HG02798 (cell line): Measurements from ENCODE around the gene SLC7A10.
A peak's percentile ranks its signal among the peaks of the same experiment; 100 is the strongest.
"Not testable (repeated sequence)": the region's sequence is repeated elsewhere in the genome, so short reads cannot be mapped to it uniquely, and the experiment has no call there.

Source experiments
- ATAC-seq: cut with Tn5 transposase; IDR thresholded peaks from one replicate; pipeline ENCODE4 v1.9.1; 2021; ENCODE audit warnings: mild to moderate bottlenecking; ENCODE audit not compliant: unreplicated experiment, poor library complexity

The SLC7A10 gene

DNA sequence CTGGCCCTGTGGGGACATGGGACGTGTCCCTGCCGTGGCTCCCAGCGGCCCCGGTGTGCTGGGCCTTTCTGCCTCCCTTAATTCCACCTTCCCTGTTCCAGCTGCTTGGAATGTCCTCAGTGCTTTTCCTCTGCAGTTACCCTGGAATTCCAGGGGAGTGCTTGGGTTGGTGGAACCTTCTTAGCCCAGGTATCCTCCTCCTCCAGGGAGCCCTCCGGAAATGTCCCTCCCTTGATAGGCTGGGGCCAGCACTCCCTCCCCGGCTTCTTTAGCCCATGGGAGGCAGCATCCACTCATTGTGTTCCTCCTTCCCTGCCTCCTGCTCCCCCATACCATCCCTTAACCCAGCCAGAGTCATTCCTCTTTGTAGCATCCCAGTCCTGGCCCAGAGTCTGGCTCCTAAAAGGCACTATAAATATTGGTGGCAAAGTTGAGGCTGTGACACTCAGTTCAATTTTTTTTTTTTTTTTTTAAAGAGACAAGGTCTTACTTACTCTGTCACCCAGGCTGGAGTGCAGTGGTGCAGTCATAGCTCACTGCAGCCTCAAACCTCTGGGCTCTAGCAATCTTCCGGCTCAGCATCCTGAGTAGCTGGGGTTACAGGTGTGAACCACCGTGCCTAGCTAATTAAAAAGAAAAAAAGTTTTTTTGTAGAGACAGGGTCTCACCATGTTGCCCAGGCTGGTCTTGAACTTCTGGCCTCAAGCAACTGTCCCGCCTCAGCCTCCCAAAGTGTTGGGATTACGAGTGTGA lies 13.7 kb upstream of the SLC7A10 start:
- ATAC-seq = no peak

DNA sequence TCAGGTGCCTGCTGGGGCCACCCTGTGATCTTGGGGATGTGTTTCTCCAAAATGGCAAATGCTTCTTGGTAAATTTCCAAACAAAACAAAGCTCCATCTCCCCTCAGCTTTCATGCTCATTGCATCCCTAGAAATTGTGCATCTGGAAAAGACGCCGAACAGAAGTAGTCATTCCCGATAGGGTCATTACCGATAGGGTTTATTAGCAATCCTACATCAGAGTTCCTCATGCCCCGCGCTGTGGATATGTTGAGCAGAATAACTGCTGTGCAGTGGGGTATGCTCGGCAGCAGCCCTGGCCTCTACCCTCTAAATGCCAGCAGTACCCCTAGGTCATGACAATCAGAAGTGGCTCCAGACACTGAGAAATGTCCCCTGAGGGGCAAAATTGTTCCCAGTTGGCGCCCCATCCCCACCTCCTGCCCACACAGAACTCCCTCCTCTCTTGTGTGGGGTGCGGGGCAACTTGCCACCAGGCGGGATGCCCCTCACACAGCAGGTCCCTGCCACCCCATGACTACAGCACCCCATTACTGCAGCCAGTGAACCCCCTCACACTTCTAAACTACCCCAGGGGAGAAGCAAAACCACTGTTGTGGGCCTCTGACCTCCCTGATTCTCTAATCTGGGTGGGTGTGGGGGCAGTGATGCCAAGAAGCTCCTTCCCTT lies 13.0 kb upstream of the SLC7A10 start:
- no peak for ATAC-seq

DNA sequence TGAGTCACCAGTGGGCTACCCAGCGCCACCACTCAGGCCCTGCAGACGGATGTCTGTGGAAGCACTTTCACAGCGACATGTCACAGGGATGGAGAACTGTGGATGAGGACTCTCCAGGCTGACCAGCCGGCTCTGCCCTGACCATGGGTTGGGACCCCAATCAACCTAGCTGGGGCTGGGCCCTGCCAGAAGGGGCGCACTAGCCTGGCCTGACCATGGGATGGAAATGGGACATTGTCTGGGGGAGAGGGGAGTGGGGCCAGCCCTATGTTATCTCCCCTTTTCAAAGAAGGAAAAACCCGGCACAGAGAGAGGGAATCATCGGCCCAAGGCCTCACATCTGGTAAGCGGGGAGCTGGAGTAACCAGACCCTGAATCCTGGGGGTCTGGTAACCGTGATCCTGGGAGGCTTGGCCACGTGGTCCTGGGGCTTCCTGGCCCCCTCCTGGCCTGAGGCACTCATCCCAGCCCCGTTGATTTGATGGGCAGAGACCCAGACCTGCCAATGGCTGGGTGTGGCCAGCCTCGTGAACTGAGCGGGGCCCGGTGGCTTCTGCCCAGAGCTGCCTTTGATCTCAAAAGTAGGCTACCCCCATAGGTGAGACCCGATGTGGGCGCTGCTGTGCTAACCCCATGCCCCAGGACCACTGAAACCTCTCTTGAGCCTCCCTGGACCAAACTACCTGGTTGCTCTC lies 11.2 kb upstream of the SLC7A10 start:
- ATAC-seq = no peak

DNA sequence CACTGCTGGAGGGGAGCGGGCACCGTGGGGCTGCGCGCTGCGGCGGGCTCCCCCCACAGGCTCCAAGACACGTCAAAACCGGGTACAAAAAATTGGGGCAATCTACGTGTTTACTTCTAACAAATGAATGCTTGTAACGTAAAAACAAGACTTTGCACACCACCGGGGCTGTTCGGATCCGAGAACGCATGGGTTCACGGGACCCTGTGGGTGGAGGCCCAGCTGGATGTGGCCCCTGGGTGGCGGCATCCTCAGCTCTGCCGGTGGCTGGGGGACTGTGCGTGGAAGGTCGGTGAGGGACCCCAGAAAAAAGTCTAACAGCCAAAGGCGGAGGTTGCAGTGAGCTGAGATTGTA lies 10.3 kb upstream of the SLC7A10 start:
- ATAC-seq = no peak

DNA sequence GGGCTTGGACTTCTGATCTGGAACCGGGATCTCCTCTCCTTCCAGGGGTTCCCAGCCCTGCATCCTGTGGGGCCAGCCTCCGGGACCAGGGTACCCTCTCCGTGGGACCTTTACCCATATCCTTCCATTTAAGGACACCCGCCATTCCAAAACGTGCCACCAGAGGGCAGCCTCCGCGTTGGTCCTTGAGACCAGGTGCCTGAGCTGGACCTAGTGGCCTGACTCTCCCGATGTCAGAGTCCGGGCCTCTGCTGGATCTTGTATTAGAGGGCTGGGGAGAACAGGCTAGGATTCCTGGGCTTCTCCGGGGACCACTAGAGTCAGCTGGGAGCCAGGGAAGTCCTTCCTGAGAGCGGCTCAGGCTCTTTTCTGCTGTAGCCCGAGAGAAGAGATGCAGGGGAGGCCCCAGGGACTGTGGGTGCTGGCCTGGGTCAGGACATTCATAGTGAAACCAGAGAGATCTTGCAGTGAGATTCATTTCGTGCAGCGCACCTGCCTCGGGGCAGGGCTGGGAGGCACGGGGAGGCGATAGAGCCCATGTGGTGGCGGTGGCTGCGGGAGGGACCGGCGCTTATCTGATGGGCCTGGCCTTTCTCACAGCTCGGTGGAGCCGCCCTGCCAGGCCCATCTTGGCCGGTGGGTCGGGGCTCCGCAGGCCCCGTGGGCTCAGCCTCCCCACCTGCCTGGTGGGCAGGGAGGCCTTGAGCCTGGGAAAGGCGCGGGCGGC lies 9.8 kb upstream of the SLC7A10 start:
- peak; percentile 91 for ATAC-seq

DNA sequence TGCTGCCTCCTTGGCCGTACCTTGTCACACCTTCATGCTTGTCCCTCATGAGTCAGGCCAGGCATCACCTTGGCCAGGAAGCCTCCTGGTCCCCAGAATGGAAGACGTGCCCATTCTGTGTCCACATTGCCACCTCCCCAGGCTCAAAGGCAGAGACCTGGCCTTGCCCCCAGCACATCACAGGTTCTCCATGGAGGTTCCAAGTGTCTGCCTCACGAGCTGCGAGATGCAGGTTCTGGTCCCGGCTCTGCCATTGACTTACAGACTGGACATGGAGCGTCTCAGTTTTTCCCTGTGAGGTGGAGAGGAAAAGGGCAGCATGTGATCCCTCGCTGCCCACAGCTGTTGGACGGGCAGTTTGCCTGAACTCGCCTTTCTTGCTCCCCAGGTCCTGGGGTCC lies 9.1 kb upstream of the SLC7A10 start:
- ATAC-seq = no peak

DNA sequence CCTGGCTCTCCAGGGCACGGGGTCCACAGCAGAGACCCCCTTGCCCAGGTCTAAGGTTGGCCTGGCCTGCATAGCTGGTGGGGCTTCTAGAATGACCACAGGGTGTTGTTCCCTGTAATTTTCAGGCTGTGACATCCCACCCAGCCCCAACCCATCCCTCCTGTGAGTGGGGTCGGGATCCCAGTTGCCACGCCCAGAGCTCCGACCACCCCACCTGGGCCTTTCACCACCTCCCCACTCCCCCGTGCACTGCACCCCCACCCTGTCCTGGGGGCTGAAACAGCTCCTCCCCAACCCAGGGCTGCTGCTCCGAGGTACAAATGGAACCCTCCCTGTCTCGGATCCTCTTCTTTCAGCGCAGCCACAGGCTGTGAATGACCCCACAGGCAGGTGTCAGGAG lies 8.4 kb upstream of the SLC7A10 start:
- ATAC-seq = no peak

DNA sequence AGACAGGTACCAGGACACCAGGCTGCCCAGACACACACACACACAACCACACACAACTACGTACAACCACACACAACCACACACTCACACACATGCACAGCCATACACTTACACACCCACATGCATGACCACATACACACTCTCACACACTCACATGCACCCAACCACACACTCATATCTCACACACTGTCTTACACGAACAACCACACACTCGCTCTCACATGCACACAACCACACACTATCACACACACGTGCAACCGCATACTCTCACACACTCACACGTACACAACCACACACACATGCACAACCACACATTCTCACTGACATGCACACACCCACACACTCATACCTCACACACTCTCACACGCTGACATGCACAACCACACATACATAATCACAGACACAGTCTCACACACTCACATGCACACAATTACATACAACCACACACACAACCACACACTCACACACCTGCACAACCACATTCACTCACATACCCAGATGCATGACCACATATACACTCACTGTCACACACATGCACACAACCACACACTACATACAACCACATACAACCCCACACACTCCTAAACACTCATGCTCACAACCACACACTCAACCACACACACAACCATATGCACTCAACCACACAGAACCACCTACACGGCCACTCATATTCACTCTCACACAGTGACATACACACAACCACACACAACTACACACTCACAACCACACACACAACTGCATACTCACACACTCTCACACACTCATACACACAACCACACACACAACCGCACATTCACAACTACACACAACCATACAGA lies 7.6 kb upstream of the SLC7A10 start:
- no peak for ATAC-seq

DNA sequence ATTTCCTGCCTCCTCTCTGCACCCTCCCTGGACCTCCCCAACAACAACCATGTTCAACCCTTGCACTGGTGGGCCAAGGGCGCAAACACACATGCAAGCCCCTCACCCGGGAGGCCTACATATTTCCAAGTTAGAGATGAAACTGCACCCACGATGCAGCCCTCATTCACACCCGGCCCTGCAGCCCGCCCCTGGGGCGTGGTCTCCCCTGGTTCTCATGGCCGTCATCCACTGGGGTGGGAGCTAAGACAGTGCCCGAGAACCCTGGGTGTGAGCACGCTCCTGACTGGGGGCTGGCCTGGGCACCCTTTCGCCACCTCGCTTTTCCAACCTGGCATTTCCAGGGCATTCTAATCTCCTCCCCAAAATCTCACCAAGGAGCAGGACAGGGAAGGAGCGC lies 7.0 kb upstream of the SLC7A10 start:
- no peak for ATAC-seq

DNA sequence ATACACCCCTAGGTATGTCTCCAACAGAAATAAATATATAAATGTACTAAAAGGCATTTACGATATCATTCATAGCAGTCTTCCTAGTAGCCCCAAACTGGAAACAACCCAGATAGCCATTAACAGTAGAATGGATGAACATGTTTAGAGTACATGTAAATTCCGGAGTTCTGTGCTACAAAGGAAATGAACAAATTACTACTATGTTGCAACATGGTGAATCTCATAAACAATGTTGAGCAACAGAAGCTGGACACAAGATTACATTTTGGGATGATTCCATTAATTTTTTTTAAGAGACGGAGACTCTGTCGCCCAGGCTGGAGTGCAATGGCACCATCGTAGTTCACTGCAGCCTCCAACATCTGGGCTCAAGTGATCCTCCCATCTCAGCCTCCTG lies 5.9 kb upstream of the SLC7A10 start:
- ATAC-seq = no peak

DNA sequence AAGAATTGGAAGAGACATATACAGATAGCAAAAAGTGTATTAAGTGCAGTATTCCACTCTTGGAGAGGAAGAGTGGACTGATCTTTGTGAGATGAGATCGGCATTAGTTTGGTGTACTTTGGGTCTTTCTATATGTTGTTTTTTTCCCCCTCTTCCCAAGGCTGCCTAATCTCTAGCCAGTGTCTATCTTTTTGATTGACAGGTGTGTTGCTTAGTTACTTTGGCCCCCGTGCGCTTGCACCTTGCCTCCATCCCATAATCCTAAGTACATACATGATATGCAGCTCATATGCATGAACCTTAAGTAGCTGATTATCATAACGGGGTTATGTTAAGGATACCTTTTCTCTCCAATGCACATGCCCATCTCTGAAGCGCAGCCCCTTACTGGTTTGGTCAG lies 4.3 kb upstream of the SLC7A10 start:
- no peak for ATAC-seq

DNA sequence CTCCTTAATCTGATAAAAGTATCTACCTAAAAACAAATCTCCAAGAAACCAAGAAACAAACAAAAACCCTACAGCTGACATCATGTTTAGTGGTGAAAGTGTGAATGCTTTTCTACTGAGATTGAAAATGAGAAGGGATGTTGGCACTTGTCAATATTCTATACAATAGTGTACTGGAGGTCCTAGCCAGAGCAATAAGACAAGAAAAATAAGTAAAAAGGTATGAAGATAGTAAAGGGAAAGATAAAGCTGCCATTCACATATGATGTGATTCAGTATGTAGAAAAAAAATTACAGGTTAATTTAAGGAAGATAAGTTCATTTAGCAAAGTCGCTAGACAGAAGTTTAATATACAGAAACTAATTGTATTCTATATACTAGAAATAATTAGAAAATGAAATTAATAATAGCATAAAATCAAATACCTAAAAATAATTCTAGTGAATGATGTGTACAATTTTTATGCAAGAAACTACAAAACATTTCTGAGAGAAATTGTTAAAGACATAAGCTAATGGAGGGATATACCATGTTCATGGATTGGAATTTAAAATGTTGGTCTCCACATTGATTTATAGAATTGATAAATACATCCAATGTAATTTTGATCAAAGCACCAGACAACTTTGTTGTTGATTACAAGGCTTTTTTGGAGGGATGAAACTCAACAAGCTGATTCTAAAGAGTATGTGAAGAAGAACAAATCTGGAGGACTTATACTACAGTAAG lies 2.4 kb upstream of the SLC7A10 start:
- ATAC-seq = no peak

DNA sequence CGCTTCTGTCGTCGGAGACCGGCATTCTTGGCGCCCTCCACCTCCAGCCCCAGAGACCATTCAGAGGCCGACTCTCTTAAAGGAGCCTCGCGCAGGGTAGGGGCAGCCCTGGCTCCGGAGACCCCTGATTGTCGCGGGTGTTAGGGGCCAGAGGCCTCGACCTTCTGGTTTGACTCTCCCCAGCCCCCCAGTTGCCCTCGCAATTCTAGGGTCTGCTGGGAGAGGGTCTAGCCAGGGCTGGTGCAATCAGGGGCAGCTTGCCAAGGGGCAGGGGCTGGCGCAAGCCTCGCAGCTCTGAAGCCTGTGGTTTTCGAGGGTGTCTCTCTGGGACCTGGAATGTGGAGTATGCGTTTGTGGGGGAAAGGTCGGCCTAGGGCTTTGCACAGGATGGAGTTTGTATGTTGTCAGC lies 1.6 kb upstream of the SLC7A10 start:
- ATAC-seq = no peak

DNA sequence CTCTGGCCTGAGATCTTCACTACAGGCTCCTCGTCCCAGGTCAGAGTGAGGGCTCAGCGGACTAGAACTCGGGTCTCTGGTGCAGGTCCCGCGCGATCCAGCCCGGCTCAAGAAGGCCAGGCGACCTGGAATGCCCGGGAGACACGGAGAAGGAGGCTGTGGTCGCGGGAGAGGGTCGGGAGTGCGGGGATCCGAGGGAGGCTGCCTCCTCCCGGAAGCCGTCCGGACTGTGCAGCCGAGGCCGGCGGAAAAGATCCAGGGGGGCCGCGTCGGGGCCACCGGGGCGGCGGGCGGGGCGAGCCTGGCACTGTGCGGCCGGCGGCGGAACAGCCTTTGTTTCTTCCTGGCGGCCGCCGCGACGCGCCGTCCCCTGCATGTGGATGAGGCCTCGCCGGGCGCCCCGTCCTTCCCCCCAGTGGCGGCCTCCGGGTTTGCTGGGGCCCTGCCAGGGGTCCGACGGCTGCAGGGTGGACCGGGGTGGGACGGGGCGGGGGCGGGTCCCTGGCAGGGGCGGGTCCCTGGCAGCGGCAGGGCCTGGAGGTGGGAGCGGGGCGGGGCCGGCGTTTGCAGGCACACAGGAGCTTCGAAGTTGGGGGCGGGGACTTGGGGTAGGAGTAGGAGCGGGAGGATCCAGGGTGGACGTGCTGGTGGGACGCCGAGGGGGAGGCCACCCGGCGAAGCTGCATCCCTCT lies 1.0 kb upstream of the SLC7A10 start:
- no peak for ATAC-seq

DNA sequence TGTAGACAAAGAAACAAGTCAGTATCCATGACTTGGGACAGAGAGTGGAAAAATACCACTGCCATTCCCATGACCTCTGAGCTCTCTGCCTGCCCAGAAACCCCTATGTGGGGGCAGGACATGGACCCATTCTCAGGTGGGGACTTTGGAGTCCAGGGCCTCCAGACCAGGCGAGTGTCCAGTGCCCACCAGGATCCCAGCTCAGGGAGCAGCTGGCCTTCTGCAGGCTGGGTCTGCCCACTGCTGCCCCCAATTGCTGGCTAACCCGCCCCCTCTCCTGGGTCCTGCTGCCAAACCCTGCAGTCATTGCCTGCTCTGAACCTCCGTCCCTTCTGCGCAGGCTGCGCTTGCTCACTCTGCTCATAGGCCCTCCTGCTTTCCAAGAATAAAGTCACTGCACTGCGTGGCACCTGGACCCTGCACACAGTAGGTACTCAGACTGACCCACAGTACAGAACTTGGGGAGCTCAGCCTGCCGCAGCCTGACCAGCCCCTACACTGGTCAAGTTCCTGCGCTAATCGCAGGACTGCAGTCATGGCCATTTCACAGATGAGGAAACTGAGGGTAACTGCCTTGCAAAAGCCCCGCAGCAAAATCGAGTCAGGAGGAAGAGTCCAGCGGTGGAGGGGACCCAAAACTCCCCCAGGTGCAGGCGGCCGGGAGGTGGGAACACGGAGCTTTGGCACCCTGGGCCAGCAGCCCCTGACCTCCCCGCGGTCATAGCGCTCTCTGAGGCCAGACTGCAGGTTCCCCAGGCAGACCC lies 774 bp downstream of the SLC7A10 start:
- ATAC-seq = no peak

DNA sequence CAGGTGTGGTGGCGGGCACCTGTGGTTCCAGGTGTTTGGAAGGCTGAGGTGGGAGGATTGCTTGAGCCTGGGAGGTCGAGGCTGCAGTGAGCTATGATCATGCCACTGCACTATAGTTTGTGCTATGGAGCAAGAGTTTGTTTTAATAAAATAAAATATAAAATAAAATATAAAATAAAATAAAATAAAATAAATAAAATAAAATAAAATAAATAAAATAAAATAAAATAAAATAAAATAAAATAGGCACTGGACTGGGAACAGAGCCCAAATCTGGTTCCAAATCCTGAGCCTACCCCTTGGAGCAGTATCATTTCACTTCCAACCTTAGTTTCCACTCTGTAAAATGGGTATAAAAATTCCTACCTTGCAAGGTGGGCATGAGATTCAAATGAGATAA lies 3.4 kb downstream of the SLC7A10 start:
- not testable (repeated sequence) for ATAC-seq

DNA sequence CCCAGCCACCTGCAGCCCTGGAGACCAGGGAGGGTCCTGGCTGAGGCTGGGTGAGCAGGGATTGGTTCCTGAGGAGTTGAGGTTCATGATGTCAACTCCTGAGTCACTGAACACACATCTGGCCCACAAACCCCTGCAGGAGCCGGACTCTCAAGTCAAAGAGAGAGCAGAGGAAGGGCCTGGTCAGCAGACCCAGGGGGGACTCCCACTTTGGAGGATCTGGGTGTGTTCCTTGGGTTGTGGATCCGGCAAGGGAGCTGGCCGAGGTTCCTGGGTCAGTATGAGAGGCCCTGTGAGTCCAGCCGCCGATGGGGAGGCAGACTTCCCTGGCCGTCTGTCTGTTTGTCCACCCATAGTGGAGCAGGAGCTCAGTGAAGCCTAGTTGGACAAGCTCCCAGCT lies 4.0 kb downstream of the SLC7A10 start:
- no peak for ATAC-seq

DNA sequence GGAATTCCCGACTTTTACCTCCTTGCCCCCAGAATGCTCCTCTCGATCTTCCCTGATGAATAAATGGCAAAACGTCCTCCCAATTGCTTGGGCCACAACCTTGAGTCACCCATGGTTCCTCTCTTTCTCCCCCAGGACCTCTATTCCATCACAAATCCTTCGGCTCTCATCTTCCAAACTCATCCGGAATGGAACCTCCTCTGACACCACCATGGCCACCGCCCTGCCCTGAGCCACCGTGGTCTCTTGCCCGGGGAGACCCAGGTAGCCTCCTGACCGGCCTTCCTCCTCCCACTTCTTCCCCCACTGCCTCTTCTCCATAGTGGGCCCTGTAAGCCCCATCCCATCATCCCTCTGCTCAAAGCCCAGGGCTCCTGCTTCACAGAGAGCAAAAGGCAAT lies 4.9 kb downstream of the SLC7A10 start:
- ATAC-seq = no peak
